Measurements from ENCODE around the gene WWTR1.

DNA sequence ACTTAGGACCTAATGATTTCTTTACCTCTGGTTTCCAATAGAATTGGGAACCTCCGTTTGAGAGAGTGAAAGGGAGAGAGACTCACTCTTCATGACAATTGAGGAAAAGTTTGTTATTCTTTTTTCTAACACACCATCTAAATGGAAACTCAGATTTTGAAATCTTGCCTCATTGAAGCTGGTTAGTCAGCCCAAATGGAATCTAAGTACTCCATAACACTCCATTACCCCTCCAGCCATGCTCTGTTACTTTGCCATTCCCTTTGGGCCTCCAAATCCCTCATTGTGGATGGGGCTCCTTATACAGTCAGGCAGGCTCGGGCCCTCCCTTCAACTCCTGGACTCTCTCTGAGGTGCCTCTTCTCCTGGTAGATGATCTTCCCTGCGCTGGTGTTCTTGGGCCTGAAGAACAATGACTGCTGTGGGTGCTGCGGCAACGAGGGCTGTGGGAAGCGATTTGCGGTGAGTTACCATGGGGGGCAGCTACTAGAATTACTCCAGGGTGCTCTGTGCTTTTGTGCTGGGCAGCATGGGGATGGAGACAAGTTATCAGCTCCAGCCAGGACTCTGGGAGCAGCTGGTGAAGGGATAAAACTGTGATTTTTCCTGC is 182.3 kb downstream of the WWTR1 start:
- TF ChIP-seq POLR2A (IDR thresholded peaks at IDR 0.05): no peak
- TF ChIP-seq, protein P1, sequence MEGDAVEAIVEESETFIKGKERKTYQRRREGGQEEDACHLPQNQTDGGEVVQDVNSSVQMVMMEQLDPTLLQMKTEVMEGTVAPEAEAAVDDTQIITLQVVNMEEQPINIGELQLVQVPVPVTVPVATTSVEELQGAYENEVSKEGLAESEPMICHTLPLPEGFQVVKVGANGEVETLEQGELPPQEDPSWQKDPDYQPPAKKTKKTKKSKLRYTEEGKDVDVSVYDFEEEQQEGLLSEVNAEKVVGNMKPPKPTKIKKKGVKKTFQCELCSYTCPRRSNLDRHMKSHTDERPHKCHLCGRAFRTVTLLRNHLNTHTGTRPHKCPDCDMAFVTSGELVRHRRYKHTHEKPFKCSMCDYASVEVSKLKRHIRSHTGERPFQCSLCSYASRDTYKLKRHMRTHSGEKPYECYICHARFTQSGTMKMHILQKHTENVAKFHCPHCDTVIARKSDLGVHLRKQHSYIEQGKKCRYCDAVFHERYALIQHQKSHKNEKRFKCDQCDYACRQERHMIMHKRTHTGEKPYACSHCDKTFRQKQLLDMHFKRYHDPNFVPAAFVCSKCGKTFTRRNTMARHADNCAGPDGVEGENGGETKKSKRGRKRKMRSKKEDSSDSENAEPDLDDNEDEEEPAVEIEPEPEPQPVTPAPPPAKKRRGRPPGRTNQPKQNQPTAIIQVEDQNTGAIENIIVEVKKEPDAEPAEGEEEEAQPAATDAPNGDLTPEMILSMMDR (IDR thresholded peaks at IDR 0.05): no peak

Data from uterus (tissue), 2 donors.